8988T (cell line): Measurements from ENCODE around the gene IZUMO4.
"Not testable (repeated sequence)": the region's sequence is repeated elsewhere in the genome, so short reads cannot be mapped to it uniquely, and the experiment has no call there.

Experiments used
- DNase-seq: peaks from one replicate; pipeline ENCODE4 v3.0.0; 2011

Gene IZUMO4

DNA sequence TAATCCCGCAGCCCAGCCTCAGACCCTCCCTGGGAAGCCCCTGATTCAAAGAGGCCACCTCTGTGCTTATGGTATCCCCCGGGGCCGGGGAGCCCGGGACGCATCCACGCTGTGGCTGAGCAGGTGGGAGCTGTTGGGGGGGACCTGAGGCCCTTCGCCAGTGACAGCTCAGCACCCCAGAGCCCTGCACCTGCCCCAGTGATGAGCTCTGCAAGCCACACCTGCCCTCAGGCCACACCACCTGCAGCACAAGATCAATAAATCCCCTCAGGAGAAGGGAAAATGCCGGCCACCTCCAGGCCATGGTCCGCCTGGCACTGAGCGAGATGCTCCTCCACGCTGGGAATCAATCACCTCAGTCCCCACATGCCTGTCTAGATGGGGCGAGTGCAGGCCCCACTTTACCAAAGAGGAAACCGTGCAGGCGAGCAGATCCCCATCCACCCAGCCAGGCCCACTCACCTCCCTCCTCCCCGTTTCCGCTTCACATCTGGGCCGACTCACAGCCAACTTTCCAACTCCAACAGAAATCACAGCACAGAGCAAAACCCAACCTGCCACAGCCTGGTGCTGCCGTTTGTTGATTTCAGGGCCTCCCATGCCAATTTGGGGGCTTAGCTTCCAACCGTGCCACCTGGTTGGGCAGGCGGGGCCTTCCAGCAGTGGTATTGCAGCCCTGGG, 13.4 kb upstream of the IZUMO4 start:
- DNase-seq: no peak

- no peak for DNase-seq
These were observed 11.6 kb upstream of the IZUMO4 start for GRCh38 chr19:2084993-2085720.

GRCh38 chr19:2086695-2087620, 9.8 kb upstream of the IZUMO4 start:
- not testable (repeated sequence) for DNase-seq

DNA sequence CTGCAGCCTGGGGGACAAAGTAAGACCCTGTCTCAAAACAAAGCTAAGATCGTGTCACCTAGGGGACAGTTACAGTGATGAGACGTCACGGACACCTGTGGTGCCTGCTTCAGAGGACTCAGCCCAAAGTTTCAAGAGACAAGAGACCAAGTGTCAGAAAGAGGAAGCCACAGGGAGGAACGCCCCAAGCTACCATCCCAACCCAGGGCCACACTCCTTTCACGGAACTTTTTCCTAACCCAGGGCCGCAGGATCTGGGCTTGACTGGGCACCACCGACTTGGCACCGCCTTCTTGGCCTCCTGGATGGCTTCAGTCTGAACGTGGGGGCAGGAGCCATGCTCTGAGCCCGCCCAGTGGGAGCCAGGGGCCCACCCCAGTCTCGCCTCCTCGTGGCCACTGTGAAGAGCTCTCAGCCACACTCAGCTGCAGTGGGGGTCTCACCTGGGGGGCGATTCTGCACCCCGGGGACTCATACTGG, 9.1 kb upstream of the IZUMO4 start:
- DNase-seq: no peak

GRCh38 chr19:2089001-2089711, 7.6 kb upstream of the IZUMO4 start:
- no peak for DNase-seq

DNA sequence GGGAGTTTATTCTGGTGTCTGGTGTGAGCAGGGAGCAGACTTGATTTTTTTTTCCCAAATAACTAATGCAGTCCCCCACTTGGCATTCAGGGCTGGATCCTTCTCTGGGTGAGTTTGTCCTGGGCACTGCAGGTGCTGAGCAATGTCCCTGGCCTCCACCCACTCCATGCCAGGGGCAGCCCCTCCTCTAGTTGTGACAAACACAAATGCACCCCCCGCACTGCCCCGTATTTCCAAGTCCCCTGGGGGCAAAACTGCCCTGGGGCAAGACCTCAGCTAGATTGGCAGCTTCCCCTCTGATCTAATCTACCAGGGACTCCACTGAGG, 7.0 kb upstream of the IZUMO4 start:
- DNase-seq: no peak

DNA sequence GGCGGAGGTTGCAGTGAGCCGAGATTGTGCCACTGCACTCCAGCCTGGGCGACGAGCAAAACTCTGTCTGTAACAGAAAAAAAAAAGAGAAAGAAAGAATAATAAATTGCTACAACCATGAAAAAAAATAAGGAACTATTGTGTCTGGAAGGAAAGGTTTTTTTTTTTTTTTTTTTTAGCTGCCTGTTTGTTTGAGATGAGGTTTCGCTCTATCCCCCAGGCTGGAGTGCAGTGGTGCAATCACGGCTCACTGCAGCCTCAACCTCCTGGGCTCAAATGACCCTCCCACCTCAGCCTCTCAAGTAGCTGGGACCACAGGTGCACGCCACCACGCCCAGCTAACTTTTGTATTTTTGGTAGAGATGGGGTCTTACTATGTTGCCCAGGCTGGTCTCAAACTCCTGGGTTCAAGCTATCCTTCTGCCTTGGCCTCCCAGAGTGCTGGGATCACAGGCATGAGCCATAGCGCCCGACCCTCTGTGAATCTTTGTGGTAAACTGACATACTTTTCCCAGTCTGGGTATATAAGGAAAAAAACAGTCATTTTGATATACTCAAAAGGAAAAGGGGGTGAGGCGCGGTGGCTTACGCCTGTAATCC, 4.7 kb upstream of the IZUMO4 start:
- not testable (repeated sequence) for DNase-seq

DNA sequence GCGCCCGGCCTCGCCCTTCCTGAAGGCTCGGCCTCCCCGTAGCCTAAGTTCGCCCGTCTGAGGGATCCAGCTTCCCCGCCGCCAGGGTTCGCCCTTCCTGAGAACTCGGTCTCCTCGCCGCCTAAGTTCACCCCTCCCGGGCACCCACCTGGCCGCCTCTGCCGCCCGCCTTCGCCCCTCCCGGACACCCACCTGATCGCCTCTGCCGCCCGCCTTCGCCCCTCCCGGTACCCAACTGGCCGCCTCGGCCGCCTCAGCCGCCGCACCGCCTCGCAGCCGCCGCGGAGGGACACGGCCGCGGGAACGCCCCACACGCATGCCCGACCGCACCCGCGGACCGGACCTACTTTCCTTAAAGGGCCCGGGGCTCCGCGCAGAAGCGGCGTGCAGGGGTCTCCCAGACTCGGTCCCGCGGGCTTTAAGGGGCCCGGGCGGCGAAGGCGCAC, 658 bp upstream of the IZUMO4 start, which contains the start of gene MOB3A:
TSS of gene MOB3A (minus strand) at position 293 of the 446 bp plus-strand sequence. CDS start 17,766 bp downstream, outside the sequence.
- DNase-seq: peak; percentile 71

GRCh38 chr19:2097203-2097885, 629 bp downstream of the IZUMO4 start:
- DNase-seq: no peak

DNA sequence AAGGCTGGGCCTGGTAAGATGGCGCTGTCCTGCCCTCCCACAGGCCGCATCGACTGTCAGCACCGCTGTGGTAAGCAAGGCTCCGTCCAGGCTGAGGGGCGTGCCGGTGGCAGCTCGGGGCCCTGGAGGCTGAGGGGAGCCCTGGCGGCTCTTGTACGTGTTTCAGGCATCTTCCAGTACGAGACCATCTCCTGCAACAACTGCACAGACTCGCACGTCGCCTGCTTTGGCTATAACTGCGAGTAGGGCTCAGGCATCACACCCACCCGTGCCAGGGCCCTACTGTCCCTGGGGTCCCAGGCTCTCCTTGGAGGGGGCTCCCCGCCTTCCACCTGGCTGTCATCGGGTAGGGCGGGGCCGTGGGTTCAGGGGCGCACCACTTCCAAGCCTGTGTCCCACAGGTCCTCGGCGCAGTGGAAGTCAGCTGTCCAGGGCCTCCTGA, 1.2 kb downstream of the IZUMO4 start:
- no peak for DNase-seq

- DNase-seq: no peak
These were observed 2.4 kb downstream of the IZUMO4 start for GRCh38 chr19:2099054-2099501.

GRCh38 chr19:2099937-2100718, 3.4 kb downstream of the IZUMO4 start:
- DNase-seq: no peak

- no peak for DNase-seq
These were observed 4.0 kb downstream of the IZUMO4 start for GRCh38 chr19:2100719-2101061.

- no peak for DNase-seq
These were observed 5.0 kb downstream of the IZUMO4 start for GRCh38 chr19:2101417-2102335.

DNA sequence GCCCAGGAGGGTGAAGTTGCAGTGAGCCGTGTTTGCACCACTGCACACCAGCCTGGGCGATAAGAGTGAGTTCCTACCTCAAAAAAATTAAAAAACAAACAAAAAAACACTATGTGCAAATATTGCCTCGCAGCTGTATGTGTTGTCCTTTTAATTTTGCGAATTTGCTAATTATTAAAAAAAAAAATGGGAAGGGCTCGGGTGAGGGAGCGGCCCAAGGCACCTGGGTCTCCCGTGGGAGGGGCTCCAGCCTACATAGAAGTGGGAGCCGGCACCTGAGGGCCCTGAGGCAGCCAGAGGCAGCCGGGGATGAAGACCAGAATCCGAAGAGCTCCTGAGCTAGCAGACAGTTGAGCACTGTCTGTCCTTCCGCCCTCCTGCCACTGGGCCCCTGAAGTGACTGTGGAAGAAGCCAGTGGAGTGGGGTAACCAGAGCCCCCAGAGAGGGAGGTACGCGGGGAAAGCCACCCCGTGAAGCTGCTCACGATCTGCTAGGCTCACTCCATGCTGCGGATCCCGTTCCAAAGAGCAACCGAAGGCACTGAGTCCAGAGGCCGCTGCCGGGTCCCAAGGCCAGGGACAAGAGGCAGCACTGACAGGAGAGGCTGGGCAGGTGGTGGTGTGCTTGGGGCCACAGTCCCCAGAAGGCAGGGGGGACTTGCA, 6.5 kb downstream of the IZUMO4 start:
- no peak for DNase-seq

GRCh38 chr19:2108251-2109016, 11.7 kb downstream of the IZUMO4 start:
- DNase-seq: no peak

DNA sequence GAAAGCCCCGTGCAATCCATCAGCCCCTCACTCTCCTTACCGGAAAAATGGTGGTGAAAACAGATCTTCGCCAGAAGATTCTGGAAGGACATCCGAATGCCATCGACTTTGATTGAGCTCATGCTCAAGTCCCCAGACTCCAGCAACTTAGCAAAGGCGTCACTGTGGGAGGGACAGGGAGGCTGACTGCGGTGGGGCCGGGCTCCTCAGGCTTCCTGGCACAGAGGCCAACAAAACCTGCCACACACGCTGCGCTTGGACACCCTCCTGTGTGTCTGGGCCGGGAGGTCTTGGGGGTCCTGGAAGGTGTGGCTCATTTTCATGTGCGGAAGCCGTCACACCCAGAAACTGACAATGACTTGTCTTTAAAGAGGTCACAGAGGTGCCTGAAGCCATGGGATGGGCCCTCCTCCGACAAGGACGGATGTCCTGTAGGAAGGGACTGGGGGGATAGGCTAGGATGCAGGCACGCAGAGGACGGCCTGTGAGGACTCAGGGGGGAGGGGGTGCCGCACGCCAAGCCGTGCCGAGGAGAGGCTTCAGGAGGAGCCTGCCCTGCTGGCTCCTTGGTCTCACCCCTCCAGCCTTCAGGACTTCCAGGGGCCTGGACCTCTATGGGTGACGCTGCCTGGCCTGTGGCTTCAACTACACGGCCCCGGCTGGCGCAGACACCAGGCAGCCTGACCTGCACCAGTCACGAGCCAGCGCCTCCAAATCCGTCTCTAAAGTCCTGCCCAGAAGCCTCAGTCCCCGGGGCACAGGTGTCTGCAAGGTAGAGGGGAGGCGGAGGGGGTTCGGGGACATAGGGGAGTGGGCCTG, 12.5 kb downstream of the IZUMO4 start:
- DNase-seq: no peak
